Suprapubic skin (tissue), 4 donors: ENCODE results near the gene SLC46A1.

Experiments used
- CTCF ChIP-seq, 2 donors: fragments of 200-600 bp in 1 of 2; fragments of 450-650 bp in 1 of 2; sonication (generic) in 1 of 2; IDR thresholded peaks; one replicate each; pipeline ENCODE4 v1.5.1; 2016 to 2019; ENCODE audit warnings: antibody characterized with exemption in 2 of 2, mild to moderate bottlenecking in 1 of 2, moderate library complexity in 1 of 2
- POLR2A ChIP-seq, 2 donors: fragments of 450-650 bp; IDR thresholded peaks; one replicate each; pipeline ENCODE4 v1.6.1; 2017; ENCODE audit warnings: antibody characterized with exemption in 2 of 2, mild to moderate bottlenecking in 2 of 2, moderate library complexity in 2 of 2
- POLR2AphosphoS5 ChIP-seq, 3 donors: sonication (generic); formaldehyde crosslinking; IDR thresholded peaks; one replicate each; pipeline ENCODE4 v1.6.1; 2017; ENCODE audit warnings: antibody characterized with exemption in 3 of 3

- TF ChIP-seq CTCF (IDR thresholded peaks at IDR 0.05): no peak
- TF ChIP-seq POLR2A (IDR thresholded peaks at IDR 0.05): no peak
- no peak for TF ChIP-seq POLR2AphosphoS5 (IDR thresholded peaks at IDR 0.05)
These were observed 19.6 kb downstream of the SLC46A1 start for GRCh38 chr17:28386391-28386790.
